ENCODE results near the gene PDSS2. TPM values are rescaled to one million over a fixed set of nuclear protein-coding genes. Genes with fewer than 3 reads are reported as not detected.
A peak's percentile ranks its signal among the peaks of the same experiment; 100 is the strongest.
"Not testable (repeated sequence)": the region's sequence is repeated elsewhere in the genome, so short reads cannot be mapped to it uniquely, and the experiment has no call there.

The PDSS2 gene
- total RNA-seq, 2 experiments from 2014 or later: 10.9 to 13.9 TPM

GRCh38 chr6:107489636-107490565 is 30.5 kb upstream of the PDSS2 start, which contains the start of gene SOBP:
Gene SOBP, plus strand, starts transcription at chr6:107490117. Its CDS starts 500 bp downstream, at chr6:107490617.
- ChIA-PET CTCF (interaction anchor here (1.0 to 1.8 kb wide), 2 partner anchors 15 to 31 kb away, joined by 3 to 5 read pairs; partner anchors contain the start of gene PDSS2), POLR2A (no interaction called here)
- Mint-ChIP-seq H3K4me1 (peaks cover 22% of the 10 kb centered on the region), H3K9me3 (no peaks in the 10 kb centered on the region), H3K27ac (no peak within 1 kb of the TSS), H3K27me3 (peaks cover 49% of the 10 kb centered on the region), H3K36me3 (ENCODE audit: low read depth) (no peaks in the 10 kb centered on the region), H3K4me3 (peak within 1 kb of the TSS; percentile 77)
- DNase-seq: peak; percentile 22

- no peak for DNase-seq
- Mint-ChIP-seq H3K4me1 (peaks cover 22% of the 10 kb centered on the region), H3K27ac (no peak overlapping the region), H3K9me3 (no peaks in the 10 kb centered on the region), H3K36me3 (ENCODE audit: low read depth) (no peaks in the 10 kb centered on the region), H3K4me3 (peak overlapping the region; percentile 73), H3K27me3 (peaks cover 52% of the 10 kb centered on the region)
- POLR2A ChIA-PET: no interaction called here
- CTCF ChIA-PET: interaction anchor here (1.1 to 1.8 kb wide), 2 partner anchors 16 to 29 kb away, joined by 3 to 5 read pairs; no protein-coding TSS in a partner anchor
Observed at GRCh38 chr6:107488875-107489635, 29.7 kb upstream of the PDSS2 start.

- DNase-seq: no peak
- peaks cover 22% of the 10 kb centered on the region for H3K4me1 Mint-ChIP-seq
- peaks cover 54% of the 10 kb centered on the region for H3K27me3 Mint-ChIP-seq
- H3K36me3 Mint-ChIP-seq (ENCODE audit: low read depth): no peaks in the 10 kb centered on the region
- no peak overlapping the region for H3K27ac Mint-ChIP-seq
- H3K4me3 Mint-ChIP-seq: peak overlapping the region; percentile 73
- CTCF ChIA-PET: interaction anchor here (1.1 to 1.8 kb wide), 2 partner anchors 17 to 28 kb away, joined by 3 to 5 read pairs; no protein-coding TSS in a partner anchor
- H3K9me3 Mint-ChIP-seq: no peaks in the 10 kb centered on the region
- POLR2A ChIA-PET: no interaction called here
Observed at GRCh38 chr6:107488174-107488874, 29.0 kb upstream of the PDSS2 start.

GRCh38 chr6:107485157-107485556 is 25.8 kb upstream of the PDSS2 start:
- Mint-ChIP-seq H3K27me3 (peaks cover 64% of the 10 kb centered on the region), H3K9me3 (no peaks in the 10 kb centered on the region), H3K4me1 (peaks cover 15% of the 10 kb centered on the region), H3K36me3 (ENCODE audit: low read depth) (no peaks in the 10 kb centered on the region), H3K27ac (no peak overlapping the region), H3K4me3 (no peak overlapping the region)
- ChIA-PET POLR2A (no interaction called here), CTCF (interaction anchor here (1.3 kb wide), 1 partner anchor 23 kb away, joined by 3 read pairs; no protein-coding TSS in a partner anchor)
- no peak for DNase-seq

GRCh38 chr6:107479089-107479690 is 19.8 kb upstream of the PDSS2 start:
- peaks cover 38% of the 10 kb centered on the region for H3K27me3 Mint-ChIP-seq
- no peaks in the 10 kb centered on the region for H3K9me3 Mint-ChIP-seq
- no peaks in the 10 kb centered on the region for H3K36me3 Mint-ChIP-seq (ENCODE audit: low read depth)
- no peak overlapping the region for H3K4me3 Mint-ChIP-seq
- ChIA-PET POLR2A (no interaction called here), CTCF (no interaction called here)
- DNase-seq: no peak
- no peaks in the 10 kb centered on the region for H3K4me1 Mint-ChIP-seq
- H3K27ac Mint-ChIP-seq: no peak overlapping the region

- H3K27ac Mint-ChIP-seq; H3K9me3 Mint-ChIP-seq; H3K4me1 Mint-ChIP-seq; DNase-seq; H3K4me3 Mint-ChIP-seq; H3K36me3 Mint-ChIP-seq (ENCODE audit: low read depth); POLR2A ChIA-PET; CTCF ChIA-PET: not testable (repeated sequence)
- H3K27me3 Mint-ChIP-seq: peaks cover 35% of the 10 kb centered on the region
Observed at GRCh38 chr6:107475826-107476225, 16.5 kb upstream of the PDSS2 start.

GRCh38 chr6:107475360-107475759 is 16.0 kb upstream of the PDSS2 start:
- H3K4me3 Mint-ChIP-seq; H3K36me3 Mint-ChIP-seq (ENCODE audit: low read depth); H3K9me3 Mint-ChIP-seq; H3K4me1 Mint-ChIP-seq; DNase-seq; H3K27ac Mint-ChIP-seq; POLR2A ChIA-PET; CTCF ChIA-PET: not testable (repeated sequence)
- H3K27me3 Mint-ChIP-seq: peaks cover 32% of the 10 kb centered on the region

- CTCF ChIA-PET: no interaction called here
- H3K36me3 Mint-ChIP-seq (ENCODE audit: low read depth): no peaks in the 10 kb centered on the region
Observed at GRCh38 chr6:107473660-107474059, 14.3 kb upstream of the PDSS2 start.

GRCh38 chr6:107470364-107470763 is 11.0 kb upstream of the PDSS2 start:
- POLR2A ChIA-PET: no interaction called here
- Mint-ChIP-seq H3K9me3 (no peaks in the 10 kb centered on the region), H3K27ac (no peak overlapping the region), H3K4me1 (no peaks in the 10 kb centered on the region), H3K36me3 (ENCODE audit: low read depth) (no peaks in the 10 kb centered on the region), H3K4me3 (no peak overlapping the region), H3K27me3 (peaks cover 44% of the 10 kb centered on the region)
- no peak for DNase-seq
- CTCF ChIA-PET: interaction anchor here (0.6 to 1.7 kb wide), 2 partner anchors 9 to 11 kb away, joined by 3 to 5 read pairs; partner anchors contain the start of gene PDSS2

More at GRCh38 chr6:107473660-107474059, 14.3 kb upstream of the PDSS2 start:
- POLR2A ChIA-PET: no interaction called here
- peaks cover 33% of the 10 kb centered on the region for H3K27me3 Mint-ChIP-seq
- H3K4me1 Mint-ChIP-seq: no peaks in the 10 kb centered on the region
- no peak overlapping the region for H3K4me3 Mint-ChIP-seq
- no peak overlapping the region for H3K27ac Mint-ChIP-seq
- H3K9me3 Mint-ChIP-seq: no peaks in the 10 kb centered on the region
- DNase-seq: no peak

GRCh38 chr6:107466062-107466461 is 6.7 kb upstream of the PDSS2 start:
- DNase-seq: no peak
- CTCF ChIA-PET: interaction anchor here (0.6 kb wide), 1 partner anchor 488 kb away, joined by 5 read pairs; no protein-coding TSS in a partner anchor
- POLR2A ChIA-PET: no interaction called here
- no peaks in the 10 kb centered on the region for H3K9me3 Mint-ChIP-seq
- H3K27me3 Mint-ChIP-seq: peaks cover 23% of the 10 kb centered on the region
- H3K4me3 Mint-ChIP-seq: no peak overlapping the region
- no peaks in the 10 kb centered on the region for H3K36me3 Mint-ChIP-seq (ENCODE audit: low read depth)
- no peak overlapping the region for H3K27ac Mint-ChIP-seq
- H3K4me1 Mint-ChIP-seq: no peaks in the 10 kb centered on the region

GRCh38 chr6:107460083-107460631 is 793 bp upstream of the PDSS2 start:
- no peaks in the 10 kb centered on the region for H3K27me3 Mint-ChIP-seq

More at GRCh38 chr6:107460083-107460631, 793 bp upstream of the PDSS2 start:
- Mint-ChIP-seq H3K4me1 (peaks cover 17% of the 10 kb centered on the region), H3K9me3 (no peaks in the 10 kb centered on the region), H3K4me3 (peak overlapping the region; percentile 84), H3K36me3 (ENCODE audit: low read depth) (peaks cover 3% of the 10 kb centered on the region), H3K27ac (peak overlapping the region; percentile 89)
- ChIA-PET POLR2A (interaction anchor here (0.5 to 1.0 kb wide), 3 partner anchors 107 to 197 kb away, joined by 3 read pairs; no protein-coding TSS in a partner anchor), CTCF (interaction anchor here (0.6 to 1.4 kb wide), 5 partner anchors 10 to 28 kb away, joined by 3 to 5 read pairs (median 3); no protein-coding TSS in a partner anchor)
- no peak for DNase-seq
